Esophagus muscularis mucosa (tissue), 4 donors: ENCODE measurements around the gene MS4A15. TPM values are rescaled to one million over a fixed set of nuclear protein-coding genes. Genes with fewer than 3 reads are reported as not detected.

Experiments used
- DNase-seq: peaks from one replicate; pipeline ENCODE4 v3.0.0-alpha.2; 2017; ENCODE audit errors: extremely low spot score
- H3K27ac ChIP-seq, 4 donors: fragments of 200-600 bp; sonication (generic); replicated peaks in 1 of 4; 1 replicate in 3 of 4; 2 replicates in 1 of 4; pipeline ENCODE4 v1.5.1; 2016 to 2019; ENCODE audit warnings: mild to moderate bottlenecking in 1 of 4
- H3K27me3 ChIP-seq, 4 donors: fragments of 200-600 bp; sonication (generic); one replicate each; pipeline versions ENCODE4 v1.5.1 to v1.6.0; 2016 to 2019
- H3K36me3 ChIP-seq, 4 donors: fragments of 200-600 bp; sonication (generic); one replicate each; pipeline ENCODE4 v1.5.1; 2016 to 2019
- H3K4me1 ChIP-seq, 4 donors: fragments of 200-600 bp; sonication (generic); one replicate each; pipeline ENCODE4 v1.5.1; 2016 to 2019
- H3K4me3 ChIP-seq, 4 donors: fragments of 200-600 bp; sonication (generic); 1 replicate in 2 of 4; 2 replicates in 2 of 4; pipeline ENCODE4 v1.5.1; 2016 to 2019; ENCODE audit warnings: mild to moderate bottlenecking in 4 of 4, moderate library complexity in 1 of 4
- H3K9me3 ChIP-seq, 4 donors: fragments of 200-600 bp; sonication (generic); 1 replicate in 3 of 4; 2 replicates in 1 of 4; pipeline ENCODE4 v1.5.1; 2016 to 2019
- CTCF ChIP-seq, 3 experiments: fragments of 200-600 bp in 2 of 3; fragments of 450-650 bp in 1 of 3; sonication (generic) in 2 of 3; IDR thresholded peaks; one replicate each; pipeline ENCODE4 v1.5.1; 2017 to 2019; ENCODE audit warnings: antibody characterized with exemption in 3 of 3, mild to moderate bottlenecking in 2 of 3, moderate library complexity in 1 of 3
- EP300 ChIP-seq: sonication (generic); formaldehyde crosslinking; IDR thresholded peaks from one replicate; pipeline ENCODE4 v1.6.1; 2017; ENCODE audit warnings: antibody characterized with exemption
- POLR2A ChIP-seq: fragments of 450-650 bp; IDR thresholded peaks from one replicate; pipeline ENCODE4 v1.6.1; 2017; ENCODE audit warnings: antibody characterized with exemption, moderate library complexity, mild to moderate bottlenecking, low read depth
- POLR2AphosphoS5 ChIP-seq, 2 donors: sonication (generic); formaldehyde crosslinking; IDR thresholded peaks; one replicate each; pipeline ENCODE4 v1.6.1; 2017; ENCODE audit warnings: antibody characterized with exemption in 2 of 2
- WGBS: methylation state at CpG from one replicate; pipeline ENCODE4 v1.1.5; 2018; 5-methylcytosine and 5-hydroxymethylcytosine counted together
- intact Hi-C: fragments of 100-400 bp; cut with DNase I; formaldehyde crosslinking; loops from one replicate; pipeline ENCODE4 v1.15.1; 2023
- total RNA-seq, 4 donors: library from RNA; depleted of rRNA; stranded (reverse); fragments of >200 nt; gene quantifications; one replicate each; pipeline versions ENCODE4 v1.1.0 to v1.2.1, GENCODE V29; 2016

Gene MS4A15
- total RNA-seq, 4 donors from 2014 or later = 0.40 to 0.52 TPM; not detected in 2

GRCh38 chr11:60795291-60795690 is 38.6 kb downstream of the MS4A15 start:
- Histone ChIP-seq H3K4me3 (no peak overlapping the region), H3K4me1 (no peaks in the 10 kb centered on the region), H3K27me3 (peaks cover 0 to 23% (median 0%) of the 10 kb centered on the region in 4 donors), H3K36me3 (no peaks in the 10 kb centered on the region), H3K9me3 (no peaks in the 10 kb centered on the region), H3K27ac (no peak overlapping the region)
- intact Hi-C loops = no loop called here
- 66% methylated on average over 5 of the region's 6 CpGs for WGBS
- no peak for DNase-seq
- TF ChIP-seq EP300 = no peak
- TF ChIP-seq POLR2A = no peak
- no peak for TF ChIP-seq POLR2AphosphoS5 (IDR thresholded peaks at IDR 0.05)
- TF ChIP-seq CTCF (IDR thresholded peaks at IDR 0.05) = no peak

GRCh38 chr11:60797846-60798630 is 41.4 kb downstream of the MS4A15 start:
- WGBS = 76% methylated on average over 11 of the region's 17 CpGs
- TF ChIP-seq POLR2A = no peak
- no peak for TF ChIP-seq EP300
- TF ChIP-seq POLR2AphosphoS5 (IDR thresholded peaks at IDR 0.05) = no peak
- no peak for TF ChIP-seq CTCF (IDR thresholded peaks at IDR 0.05)
- H3K36me3 ChIP-seq = no peaks in the 10 kb centered on the region
- H3K4me3 ChIP-seq = no peak overlapping the region
- DNase-seq = no peak
- no peaks in the 10 kb centered on the region for H3K9me3 ChIP-seq
- no peak overlapping the region for H3K27ac ChIP-seq
- H3K4me1 ChIP-seq = no peaks in the 10 kb centered on the region
- H3K27me3 ChIP-seq = peaks cover 0 to 23% (median 0%) of the 10 kb centered on the region in 4 donors
- intact Hi-C loops = no loop called here

DNA sequence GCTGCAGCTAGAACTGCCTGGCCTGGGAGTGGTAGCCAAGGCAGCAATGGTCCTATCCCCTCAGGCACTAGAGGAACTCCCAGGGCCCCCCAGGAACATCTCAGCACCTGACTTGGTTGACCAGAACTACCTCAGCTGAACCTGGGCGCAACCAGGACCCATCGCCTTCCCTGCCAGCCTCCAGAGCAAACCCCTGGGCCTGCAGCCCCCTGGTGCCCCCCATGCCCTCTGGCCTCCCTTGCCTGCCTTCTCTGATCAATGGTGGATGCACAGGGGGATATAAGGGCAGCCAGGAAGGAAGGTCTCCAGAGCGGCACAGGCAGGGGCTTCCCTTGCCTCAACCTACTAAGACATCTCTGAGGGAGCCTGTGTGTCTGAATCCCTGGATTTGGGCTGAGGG is 42.0 kb downstream of the MS4A15 start:
- Histone ChIP-seq H3K4me3 (no peak overlapping the region), H3K27me3 (peaks cover 0 to 23% (median 0%) of the 10 kb centered on the region in 4 donors), H3K27ac (no peak overlapping the region), H3K36me3 (no peaks in the 10 kb centered on the region), H3K4me1 (no peaks in the 10 kb centered on the region), H3K9me3 (no peaks in the 10 kb centered on the region)
- no peak for TF ChIP-seq CTCF (IDR thresholded peaks at IDR 0.05)
- no peak for TF ChIP-seq POLR2A
- no peak for TF ChIP-seq POLR2AphosphoS5 (IDR thresholded peaks at IDR 0.05)
- TF ChIP-seq EP300 = no peak
- intact Hi-C loops = no loop called here
- 83% methylated on average over 1 of the region's 3 CpGs for WGBS
- DNase-seq = no peak

DNA sequence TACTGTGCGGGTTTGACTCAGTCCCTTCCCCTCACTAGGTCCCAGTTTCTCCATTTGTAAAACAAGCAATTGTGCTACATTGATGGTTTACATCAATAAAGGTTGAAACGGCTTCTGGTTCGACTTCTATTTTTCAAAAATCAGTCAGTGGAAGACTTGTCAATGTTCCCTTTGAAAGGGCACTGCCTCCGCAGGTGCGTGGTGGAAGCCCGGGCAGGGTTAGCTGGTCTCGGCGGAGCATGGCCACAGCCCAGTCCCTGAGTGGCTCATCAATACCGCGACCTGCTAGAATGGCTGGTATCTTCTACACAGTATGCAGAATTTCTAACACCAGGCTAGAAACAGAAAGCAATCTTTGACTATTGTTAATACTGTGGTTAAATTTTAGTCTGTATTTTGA is 44.5 kb downstream of the MS4A15 start:
- intact Hi-C loops = no loop called here
- Histone ChIP-seq H3K4me1 (no peaks in the 10 kb centered on the region), H3K36me3 (no peaks in the 10 kb centered on the region), H3K4me3 (no peak overlapping the region), H3K27ac (no peak overlapping the region), H3K27me3 (peaks cover 0 to 23% (median 0%) of the 10 kb centered on the region in 4 donors), H3K9me3 (no peaks in the 10 kb centered on the region)
- 90% methylated on average over 10 of the region's 10 CpGs for WGBS
- no peak for TF ChIP-seq CTCF (IDR thresholded peaks at IDR 0.05)
- TF ChIP-seq POLR2A = no peak
- DNase-seq = no peak
